Stimulated activated CD8-positive, alpha-beta memory T cell treated with anti-CD3 and anti-CD28 coated beads, Interleukin-4, amount 100 ng/mL, for 4 hours (primary cell): ENCODE measurements around the gene PELI3.

Experiments
- DNase-seq, 2 donors: peaks; one replicate each; pipeline ENCODE4 v3.0.0-alpha.2; 2020; ENCODE audit warnings: low read depth in 2 of 2, low spot score in 1 of 2

The PELI3 gene

DNA sequence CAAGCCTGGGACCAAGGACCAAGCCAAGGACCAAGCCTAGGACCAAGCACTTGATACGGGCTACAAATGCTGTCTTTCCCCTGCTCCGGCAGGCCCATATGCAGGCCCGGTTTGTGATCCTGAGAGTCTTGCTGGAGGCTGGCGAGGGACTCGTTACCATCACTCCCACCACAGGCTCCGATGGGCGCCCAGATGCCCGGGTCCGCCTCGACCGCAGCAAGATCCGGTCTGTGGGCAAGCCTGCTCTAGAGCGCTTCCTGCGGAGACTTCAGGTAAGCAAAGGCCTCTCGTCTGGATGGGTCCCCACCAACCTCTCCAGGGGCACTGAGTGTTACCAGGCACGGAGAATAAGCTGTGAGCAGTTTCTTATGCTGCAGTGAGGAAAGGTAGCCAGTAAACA is 30.5 kb downstream of the PELI3 start:
- DNase-seq: no peak

DNA sequence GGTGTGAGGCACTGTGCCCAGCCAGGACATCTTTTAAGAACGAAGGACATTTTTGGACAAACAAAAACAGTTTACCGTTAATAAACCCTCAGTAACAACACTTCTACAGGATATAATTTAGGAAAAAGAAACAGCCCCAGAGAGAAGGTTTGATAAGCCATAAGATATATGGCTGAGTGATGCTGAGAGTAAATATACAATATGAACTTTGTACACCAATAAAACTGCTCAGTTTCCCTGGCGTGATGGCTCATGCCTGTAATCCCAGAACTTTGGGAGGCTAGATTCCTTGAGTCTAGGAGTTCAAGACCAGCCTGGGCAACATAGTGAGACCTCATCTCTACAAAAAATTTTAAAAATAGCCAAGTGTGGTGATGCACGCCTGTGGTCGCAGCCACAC is 31.8 kb downstream of the PELI3 start:
- no peak for DNase-seq

DNA sequence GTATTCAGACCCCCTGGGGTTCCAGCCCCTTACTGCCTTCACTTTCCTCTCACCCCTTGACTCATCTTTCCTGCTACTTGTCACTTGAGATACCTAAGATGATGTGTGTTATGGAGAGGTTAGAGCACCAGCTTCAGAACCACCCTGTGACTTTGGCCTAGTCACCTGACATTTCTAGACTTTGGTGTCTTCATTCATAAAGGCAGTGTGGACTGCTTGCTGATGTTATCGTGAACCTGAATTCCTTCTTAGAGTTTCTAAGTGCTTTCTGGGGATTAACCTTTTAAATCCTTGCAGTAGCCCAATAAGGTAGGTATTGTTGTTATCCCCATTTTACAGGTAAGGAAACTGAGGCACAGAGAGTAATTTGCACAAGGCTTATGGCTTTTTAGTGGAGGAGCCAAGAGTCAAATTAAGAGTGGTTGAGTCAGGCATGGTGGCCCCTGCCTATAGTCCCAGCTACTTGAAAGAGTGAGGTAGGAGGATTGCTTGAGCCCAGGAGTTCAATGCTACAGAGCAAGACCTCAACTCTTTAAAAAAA is 38.6 kb downstream of the PELI3 start:
- DNase-seq: no peak

DNA sequence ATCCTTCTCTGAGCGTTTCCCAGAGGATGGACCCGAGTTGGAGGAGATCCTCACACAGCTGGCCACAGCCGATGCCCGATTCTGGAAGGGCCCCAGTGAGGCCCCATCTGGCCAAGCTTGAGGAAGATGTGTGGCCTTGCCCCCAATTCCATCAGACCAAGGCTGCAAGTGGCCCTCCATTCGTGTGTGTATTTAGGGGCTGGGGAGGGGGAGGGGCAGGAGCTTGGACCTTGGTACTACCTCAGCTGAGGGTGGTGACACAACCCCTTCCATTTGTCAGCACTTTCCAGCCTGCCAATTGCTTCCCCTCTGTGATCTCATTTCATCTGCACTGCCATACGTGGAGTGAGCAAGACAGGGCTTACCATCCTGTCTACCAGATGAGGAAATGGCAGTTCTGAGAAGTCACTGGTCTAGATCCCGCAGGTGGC is 42.4 kb downstream of the PELI3 start:
- no peak for DNase-seq

DNA sequence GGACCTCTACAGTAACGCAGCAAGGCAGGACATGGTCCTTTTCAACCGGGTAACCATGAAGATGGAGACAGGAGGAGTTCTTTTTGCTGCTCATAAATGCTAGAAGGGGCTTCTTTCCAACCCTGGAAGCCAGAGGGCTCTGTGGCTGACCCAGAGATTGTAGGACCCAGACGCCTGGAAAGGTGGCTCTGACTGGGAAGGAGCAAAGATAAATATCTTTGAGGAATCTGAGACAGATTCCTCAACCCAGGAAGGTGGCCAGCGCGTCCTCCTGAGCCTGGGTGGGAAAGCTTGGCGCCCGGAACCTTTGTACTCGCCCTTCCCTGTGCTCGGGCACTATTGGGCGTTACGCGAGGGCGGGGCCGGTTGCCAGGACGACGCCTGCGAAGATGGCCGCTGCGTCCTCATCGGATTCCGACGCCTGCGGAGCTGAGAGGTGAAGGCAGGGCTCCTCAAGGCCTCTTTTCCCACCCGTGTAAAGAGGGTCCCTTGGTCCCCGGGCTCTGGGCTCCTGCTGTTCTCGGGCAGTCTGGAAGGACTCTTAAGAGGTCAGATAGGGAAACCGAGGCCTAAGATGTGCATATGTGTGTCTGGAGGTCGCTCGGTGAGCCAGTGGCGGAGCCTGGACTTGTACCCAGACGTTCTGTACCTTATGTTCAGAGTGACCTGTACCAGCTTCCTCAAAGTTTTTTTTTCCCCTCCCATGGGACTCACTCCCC is 43.7 kb downstream of the PELI3 start, which contains the start of gene BBS1:
BBS1 (plus strand) TSS at position 365 of the 719 bp plus-strand sequence; CDS start at position 390, 25 bp downstream.
- DNase-seq: peak; percentile 65 to 67

DNA sequence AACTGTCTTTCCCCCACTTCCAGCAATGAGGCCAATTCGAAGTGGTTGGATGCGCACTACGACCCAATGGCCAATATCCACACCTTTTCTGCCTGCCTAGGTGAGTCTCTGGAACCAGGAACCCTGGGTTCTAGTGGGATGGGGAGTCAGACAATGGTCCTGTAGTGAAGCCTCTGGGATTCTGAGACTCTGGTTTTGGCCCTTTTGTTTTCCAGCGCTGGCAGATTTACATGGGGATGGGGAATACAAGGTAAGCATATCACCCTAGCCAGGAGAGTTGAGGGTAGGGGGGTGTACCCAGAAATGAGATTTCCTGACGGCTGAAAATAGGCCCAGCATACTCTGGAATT is 44.3 kb downstream of the PELI3 start:
- no peak for DNase-seq

DNA sequence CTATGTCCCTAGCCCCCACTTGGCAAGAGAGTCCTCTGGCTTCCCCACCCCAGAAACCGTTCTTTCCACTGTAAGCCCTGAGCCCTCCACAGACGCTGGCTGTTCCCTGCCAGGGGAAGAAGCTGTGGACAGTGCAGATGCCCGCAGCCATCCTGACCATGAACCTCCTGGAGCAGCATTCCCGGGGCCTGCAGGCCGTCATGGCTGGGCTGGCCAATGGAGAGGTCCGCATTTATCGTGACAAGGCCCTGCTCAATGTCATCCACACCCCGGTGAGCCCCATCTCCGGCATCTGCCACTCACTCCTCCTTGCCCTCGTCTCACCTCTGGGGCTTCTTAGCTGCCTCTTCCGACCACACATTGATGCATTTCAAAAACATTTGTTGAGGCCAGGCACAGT is 56.9 kb downstream of the PELI3 start:
- DNase-seq: no peak

DNA sequence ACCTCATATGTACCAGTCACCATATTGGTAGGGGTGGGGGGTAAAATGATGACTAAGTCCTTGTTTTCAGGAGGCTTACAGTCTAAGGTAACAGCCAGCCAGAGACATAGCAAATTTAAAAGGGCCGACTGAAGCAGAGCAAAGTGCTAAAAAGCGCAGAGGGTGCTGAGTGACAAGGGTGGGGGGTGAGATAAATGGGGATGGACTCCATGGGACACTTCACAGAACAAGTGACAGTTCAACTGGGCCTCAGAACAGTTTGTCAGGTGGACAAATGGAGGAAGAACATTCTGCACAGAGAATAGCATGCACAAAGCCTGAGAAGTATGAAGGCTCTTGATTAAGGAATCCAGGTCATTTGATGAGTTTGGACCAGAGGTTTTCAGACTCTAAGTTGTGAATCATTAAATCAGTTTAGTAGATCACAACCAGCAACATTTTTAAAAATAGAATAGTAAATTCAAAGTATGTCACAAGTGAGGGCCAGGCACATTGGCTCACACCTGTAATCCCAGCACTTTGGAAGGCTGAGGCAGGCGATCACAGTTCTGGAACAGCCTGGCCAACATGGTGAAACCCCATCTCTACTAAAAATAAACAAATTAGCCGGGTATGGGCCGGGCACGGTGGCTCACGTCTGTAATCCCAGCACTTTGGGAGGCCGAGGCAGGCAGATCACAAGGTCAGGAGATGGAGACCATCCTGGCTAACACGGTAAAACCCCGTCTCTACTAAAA is 57.8 kb downstream of the PELI3 start:
- DNase-seq: no peak
